ENCODE results near the gene CDK7.
"Not testable (repeated sequence)": the region's sequence is repeated elsewhere in the genome, so short reads cannot be mapped to it uniquely, and the experiment has no call there.

CDK7 gene

DNA sequence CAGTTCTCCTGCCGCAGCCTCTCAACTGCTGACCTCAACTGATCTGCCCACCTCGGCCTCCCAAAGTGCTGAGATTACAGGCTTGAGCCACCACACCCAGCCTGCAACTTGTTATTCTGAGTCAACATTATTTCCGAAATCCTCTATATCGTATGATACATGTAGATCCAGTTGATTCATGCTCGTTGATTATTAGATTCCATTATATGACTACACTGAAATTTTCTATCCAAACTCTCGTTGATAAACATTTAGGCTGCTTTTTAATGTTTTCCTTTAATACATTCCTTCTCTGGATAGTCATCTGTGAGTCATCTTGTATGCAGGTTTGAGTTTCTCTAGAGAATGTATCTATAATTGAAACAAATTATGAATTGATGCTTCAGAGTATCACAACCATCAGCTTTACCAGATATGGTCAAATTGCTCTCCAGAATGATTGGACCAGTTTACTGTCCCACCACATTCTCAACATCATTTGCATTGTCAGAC is 4.1 kb downstream of the CDK7 start:
- no peak for DNase-seq

DNA sequence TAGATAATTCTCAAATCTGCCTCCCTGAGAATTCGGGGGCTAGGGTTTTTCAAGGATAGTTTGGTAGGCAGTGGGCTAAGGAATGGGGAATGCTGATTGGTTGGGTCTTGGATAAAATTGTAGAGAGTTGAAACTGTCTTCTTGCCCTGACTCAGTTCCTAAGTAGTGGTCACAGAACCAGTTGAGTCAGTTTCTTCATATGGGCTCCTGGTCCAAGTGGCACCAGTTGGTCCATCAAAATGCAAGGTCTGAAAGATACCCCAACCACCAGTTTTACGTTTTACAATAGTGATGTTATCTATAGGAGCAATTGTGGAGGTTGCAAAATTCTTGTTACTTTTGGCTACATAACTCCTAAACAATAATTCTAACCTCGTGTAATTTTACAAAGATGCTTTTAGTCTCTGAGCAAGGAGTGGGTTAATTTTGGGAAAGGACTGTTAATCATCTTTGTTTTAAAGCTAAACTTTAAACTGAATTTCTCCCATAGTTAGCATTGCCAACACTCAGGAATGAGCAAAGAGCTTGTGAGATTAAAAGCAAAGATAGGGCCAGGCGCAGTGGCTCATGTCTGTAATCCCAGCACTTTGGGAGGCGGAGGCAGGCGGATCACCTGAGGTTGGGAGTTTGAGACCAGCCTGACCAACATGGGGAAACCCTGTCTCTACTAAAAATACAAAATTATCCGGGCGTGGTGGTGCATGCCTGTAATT is 7.7 kb downstream of the CDK7 start:
- no peak for DNase-seq

DNA sequence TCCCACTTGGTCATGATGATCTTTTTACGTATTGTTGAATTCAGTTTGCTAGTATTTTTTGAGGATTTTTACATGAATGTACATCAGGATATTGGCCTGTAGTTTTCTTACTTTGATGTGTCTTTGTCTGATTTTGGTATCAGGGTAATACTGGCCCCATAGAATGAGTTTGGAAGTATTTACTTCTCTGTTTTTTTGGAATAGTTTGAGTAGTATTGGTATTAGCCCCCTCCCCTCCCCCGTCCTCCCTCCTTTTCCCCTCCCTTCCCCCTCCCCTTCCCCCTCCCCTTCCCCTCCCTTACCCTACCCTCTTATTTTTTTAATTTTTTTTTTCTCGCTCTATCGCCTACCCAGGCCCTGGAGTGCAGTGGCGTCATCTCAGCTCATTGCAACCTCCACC is 10.3 kb downstream of the CDK7 start:
- DNase-seq, result no peak

DNA sequence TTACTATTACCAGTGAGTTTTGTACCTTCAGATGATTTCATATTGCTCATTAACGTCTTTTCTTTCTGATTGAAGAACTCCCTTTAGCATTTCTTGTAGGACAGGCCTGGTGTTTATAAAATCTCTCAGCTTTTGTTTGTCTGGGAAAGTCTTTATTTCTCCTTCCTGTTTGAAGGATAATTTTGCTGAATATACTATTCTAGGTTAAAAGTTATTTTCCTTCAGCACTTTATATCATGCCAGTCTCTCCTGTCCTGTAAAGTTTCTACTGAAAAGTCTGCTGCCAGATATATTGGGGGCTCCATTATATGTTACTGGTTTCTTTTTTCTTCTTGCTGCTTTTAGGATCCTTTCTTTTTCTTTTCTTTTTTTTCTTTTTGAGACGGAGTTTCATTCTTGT is 13.3 kb downstream of the CDK7 start:
- DNase-seq, result no peak

DNA sequence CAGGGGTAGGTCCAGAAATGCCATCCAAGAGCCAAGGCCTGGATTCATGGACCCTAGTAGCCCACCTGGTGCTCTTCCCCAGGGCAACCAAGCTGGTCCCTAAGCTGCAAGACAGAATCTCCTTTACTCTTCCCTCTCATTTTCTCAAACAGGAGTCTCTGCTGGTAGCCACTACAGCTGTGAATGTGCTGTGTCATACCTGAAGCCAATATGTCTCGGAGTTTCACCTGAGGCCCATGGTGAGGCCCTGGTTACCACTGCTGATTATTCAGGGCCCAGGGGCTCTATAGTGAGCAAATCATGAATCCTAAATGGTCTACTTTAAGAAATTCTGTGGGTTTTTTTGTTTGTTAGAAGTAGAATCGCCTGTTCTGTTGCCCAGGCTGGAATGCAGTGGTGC is 15.9 kb downstream of the CDK7 start:
- DNase-seq, result no peak

DNA sequence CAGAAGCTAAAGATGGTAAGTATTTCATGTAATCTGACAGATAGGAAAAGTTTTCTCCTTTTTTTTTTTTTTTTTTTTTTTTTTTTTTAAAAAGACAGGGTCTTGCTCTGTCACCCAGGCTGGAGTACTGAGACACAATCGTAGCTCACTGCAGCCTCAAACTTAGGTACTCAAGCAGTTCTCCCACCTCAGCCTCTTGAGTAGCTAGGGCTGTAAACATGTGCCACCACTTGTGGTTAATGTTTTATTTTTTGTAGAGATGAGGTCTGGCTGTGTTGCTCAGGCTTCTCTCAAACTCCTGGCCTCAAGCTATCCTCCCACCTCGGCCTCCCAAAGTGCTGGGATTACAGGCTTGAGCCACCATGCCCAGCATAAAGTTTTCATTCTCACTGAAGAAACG is 17.8 kb downstream of the CDK7 start:
- no peak for DNase-seq

DNA sequence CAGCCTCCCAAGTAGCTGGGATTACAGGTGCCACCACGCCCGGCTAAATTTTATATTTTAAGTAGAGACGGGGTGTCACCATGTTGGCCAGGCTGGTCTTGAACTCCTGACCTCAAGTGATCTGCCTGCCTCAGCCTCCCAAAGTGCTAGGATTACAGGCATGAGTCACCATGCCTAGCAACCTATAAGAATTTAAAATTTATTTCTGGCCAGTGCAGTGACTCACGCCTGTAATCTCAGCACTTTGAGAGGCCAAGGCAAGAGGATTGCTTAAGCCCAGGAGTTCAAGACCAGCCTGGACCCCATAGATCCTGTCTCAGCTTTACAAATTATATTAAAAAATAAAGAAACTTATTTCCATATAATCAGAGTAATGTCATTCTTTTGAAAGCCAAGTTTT is 21.3 kb downstream of the CDK7 start:
- not testable (repeated sequence) for DNase-seq

DNA sequence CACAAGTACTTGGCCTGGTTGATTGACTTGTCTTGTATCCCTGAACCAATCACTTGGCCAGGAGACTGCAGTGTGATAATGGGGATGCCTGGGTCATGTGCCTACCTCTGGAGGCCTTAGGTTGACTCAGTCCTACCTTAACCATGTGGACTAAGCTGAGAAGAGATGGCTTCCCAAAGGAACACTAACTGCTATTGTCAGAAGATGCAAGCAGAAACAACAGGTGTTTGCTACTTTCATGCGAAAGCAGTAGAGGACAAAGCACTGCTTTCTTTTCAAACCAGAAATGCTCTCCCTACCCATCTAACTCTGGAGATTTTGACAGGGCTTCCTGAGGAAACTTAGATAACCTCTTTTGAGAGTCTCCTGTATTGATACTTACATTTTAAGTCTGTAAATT is 22.9 kb downstream of the CDK7 start:
- DNase-seq, result no peak

DNA sequence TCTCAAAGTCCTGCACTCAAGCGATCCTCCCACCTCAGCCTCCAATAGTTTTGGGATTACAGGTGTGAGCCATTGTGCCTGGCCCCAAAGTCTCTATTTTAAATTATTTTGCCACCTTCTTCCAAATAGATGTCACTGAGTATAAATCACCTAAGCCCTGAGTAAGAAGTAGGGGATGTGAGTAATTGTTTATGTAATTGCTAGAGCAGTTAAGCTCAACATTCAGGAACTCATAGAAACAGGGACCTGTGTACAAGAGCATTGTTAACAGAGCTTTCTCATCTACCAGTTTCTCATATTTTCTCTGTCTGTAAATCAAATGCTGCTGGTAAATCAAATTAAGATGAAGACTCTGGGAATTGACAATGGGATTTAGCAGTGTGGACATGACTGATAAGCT is 26.3 kb downstream of the CDK7 start:
- no peak for DNase-seq

DNA sequence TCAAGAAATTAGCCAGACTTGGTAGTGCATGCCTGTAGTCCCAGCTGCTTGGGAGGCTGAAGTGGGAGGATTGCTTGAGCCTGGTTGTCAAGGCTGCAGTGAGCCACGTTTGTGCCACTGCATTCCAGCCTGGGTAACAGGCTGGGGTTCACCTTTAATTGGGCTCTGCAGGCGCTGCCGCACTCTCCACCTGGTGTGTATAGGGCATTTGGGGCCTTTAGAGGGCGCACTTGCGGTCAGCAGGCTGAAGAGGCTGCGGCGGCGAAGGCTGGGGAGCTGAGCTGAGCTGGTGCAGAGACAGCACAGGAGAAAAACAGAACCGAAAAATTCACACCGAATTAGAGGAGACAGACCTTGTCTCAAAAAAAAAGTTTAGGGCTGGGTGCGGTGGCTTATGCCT is 31.2 kb downstream of the CDK7 start:
- no peak for DNase-seq

DNA sequence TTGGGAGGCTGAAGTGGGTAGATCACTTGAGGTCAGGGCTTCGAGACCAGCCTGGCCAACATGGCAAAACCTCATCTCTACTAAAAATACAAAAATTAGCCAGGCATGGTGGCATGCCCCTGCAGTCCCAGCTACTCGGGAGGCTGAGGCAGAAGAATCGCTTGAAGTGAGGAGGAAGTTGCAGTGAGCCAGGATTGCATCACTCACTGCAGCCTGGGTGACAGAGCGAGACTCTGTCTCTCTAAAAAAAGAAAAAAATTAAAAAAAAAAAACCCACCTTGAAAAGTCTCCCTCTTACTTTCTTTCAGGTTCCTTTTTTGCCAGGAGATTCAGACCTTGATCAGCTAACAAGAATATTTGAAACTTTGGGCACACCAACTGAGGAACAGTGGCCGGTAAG is 34.2 kb downstream of the CDK7 start:
- DNase-seq, result no peak

DNA sequence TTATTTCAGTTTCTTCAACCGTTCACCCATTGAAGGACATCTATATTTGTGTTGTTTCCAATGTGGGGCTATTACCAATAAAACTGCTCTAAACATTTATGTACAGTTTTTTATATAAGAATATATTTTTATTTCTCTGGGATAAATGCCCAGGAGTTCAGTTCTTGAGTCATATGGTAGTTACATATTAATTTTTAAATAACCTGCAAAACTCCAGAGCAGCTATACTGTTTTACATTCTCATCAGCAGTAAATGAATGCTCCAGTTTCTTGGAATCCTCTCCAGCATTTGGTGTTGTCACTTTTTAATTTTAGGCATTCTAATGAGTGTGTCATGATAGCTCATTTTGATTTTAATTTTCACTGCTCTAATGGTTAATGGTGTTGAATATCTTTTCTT is 36.2 kb downstream of the CDK7 start:
- DNase-seq, result no peak

DNA sequence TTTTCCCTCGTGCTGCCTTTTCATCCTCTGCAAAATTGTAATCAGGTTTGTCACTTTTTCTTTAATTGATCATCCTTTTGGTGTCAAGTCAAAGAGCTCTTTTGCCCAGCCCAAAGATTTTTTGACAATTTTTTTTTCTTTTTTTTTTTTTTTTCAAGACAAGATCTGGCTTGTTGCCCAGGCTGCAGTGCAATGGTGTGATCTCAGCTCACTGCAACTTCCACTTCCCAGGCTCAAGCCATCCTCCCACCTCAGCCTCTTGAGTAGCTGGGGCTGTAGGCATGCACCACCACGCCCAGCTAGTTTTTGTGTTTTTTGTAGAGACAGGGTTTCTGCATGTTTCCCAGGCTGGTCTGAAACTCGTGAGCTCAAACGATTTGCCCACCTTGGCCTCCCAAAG is 36.7 kb downstream of the CDK7 start:
- DNase-seq, result peak; percentile 18

DNA sequence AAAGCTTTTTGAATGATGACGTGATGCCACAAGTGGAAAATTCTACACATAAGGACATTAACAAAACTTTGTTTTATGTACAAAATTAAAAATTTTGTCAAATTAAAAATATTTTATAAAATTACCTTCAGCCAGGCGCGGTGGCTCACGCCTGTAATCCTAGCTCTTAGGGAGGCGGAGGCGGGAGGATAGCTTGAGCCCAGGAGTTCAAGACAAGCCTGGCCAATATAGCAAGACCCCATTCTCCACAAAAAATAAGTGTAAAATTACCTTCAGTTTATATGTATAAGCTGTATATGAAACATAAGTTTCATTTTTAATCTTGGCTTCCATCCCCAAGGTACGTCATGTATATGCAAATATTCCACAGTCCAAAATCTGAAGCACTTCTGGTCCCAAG is 40.9 kb downstream of the CDK7 start:
- DNase-seq, result no peak

DNA sequence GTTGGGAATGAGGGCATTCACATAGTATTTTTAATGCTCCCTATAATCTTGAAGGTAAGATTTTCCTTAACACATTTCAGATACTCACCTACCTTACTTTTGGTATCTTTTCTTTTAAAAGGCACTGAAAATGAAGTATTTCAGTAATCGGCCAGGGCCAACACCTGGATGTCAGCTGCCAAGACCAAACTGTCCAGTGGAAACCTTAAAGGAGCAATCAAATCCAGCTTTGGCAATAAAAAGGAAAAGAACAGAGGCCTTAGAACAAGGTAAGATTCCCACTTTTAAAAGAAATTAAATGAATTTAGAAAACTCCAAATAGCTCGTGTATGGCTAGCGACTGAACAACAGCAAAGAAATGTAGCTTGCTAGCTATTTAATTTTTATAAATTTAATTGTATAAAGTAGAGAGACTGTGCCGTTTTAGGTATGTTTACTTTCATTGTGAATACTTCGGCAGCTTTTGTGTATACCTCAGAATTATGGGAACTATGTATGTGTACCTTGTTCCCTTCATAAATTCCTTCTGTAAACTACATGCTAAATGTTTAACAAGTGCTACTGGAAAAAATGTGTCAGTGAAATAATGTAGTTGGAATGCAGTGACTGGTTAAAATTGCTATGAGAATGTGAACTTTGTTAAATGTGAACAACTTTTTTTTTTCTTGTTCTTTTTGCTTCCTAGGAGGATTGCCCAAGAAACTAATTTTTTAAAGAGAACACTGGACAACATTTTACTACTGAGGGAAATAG is 41.9 kb downstream of the CDK7 start:
- no peak for DNase-seq

DNA sequence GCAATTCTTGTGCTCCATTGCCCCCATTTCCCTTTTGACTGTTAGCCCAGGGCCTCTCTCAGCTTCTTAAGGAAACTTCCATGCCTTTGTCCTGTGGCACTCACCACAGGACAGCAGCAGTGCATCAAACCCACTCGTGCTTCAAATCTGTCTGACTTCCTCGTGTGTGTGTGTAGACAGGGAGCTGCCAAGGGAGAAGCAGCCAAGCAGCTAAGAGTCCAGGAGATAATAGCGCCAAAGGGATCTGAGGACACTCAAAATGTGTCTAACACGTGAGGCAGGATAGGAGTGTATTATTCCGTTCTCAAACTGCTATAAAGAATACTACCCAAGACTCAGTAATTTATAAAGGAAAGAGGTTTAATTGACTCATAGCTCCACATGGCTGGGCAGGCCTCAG is 44.8 kb downstream of the CDK7 start:
- no peak for DNase-seq

DNA sequence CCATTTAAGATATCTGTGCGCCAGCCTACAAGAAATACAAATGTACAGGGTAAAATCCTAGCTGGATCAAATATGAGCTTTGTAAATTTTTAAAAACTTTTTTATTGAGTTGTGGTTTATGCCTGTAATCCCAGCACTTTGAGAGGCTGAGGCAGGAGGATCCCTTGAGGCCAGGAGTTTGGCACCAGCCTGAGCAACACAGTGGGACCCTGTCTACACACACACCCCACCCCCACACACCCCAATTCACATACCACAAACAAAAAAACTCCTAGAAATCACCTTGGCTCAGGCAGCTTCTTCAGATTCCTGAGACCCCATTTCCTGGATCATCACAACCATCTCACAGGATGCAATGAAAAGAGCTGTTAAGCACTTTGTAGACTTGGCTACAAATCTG is 46.4 kb downstream of the CDK7 start:
- DNase-seq, result no peak

DNA sequence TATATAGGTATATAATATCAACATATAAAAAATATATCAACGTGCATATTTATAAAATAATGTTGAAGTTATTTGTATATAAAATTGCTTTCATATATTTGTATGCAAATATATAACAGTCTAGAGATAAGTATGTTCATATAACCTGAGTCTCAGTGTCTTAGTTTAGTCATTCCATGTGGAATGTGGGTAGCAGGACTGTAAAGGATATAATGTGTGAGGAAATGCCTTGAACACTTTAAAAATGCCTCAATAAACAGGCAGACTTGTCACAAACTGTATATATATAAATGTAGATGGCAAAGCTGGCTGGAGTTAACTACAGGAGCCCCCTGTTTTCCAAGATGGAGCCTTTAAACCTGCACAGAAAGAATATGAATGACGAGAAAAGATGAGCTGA is 49.5 kb downstream of the CDK7 start:
- no peak for DNase-seq

DNA sequence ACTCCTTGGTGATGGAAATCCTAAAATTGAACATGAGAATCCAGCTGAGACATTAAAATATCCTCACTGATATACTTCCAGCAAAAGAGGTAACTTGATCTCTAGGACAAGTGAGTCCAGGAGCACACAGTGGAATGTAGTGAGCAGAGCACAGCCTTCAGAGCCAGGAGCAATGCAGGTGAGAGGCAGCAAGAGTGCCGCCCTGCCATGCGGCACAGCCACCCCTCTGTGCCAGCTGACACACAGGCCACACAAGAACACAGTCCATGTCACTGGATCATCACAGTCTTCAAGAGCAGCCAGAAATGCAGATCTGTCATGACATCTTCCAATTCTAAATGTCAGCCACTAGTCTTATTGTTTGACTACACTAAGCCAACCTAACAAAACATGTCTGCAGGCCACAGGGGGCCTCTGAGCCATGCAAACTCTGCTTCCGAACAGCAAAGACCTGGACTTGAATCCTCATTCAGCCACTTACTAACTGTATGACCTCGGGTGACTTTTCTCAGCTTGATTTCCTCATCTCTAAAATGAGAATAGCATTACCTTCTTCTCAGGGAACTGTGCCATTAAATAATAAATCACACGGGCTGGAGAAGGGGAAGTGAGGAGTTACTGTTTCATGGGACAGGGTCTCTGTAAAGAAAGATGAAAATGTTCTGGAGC is 50.9 kb downstream of the CDK7 start:
- no peak for DNase-seq

DNA sequence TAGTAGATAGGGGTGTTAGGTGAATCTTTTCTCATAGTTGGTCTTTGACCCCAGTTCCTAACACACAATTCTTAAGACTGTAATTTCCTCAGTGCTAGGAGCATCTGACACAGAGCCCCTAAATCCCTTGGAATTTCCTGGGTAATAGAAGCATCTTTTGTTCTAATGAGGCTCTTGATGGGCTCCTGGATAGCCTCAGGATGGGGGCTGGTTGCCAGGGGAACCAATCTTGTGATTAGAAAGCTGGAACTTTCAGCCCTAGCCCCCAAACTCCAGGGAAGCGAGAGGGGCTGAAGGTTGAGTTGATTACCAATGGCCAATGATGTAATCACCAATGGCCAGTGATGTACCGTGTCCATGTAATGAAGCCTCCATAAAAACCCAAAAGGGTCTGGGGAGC is 53.4 kb downstream of the CDK7 start:
- DNase-seq, result no peak

DNA sequence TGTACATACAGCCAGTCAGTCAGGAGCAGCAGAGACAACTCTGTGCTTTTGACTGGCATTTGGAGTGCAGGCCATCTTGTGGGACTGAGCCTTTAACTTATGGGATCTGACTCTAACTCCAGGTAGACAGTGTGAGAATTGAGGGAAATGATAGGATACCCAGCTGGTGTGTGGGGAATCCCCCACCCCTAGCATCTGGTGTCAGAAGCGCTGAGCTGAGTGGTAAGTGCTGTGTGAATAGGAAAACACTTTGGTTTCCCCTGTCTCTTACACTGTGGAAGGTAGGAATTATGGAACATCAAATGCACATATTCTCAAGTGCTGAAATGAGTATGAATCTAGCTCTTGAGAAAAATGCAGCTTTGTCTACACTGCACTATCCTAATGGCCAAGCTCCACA is 54.0 kb downstream of the CDK7 start:
- DNase-seq, result no peak

DNA sequence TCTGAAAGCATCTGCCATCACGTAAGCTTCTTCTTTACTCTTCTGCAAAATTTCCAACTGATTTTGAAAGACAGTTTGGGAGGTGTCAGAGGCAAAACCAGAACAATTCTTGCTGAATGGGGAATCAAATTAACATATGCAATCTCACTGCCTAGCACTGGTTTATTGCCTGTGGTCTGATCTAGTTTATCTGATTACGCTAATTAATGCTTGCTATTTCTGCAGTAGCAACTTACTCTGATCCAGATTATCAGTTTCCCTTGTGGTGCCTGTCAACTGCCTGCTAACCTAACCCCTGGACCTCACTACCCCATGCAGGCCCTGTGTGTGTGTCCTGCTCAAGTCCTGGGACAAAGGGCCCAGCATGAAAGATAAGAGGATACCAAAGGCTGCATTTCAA is 57.6 kb downstream of the CDK7 start:
- no peak for DNase-seq

DNA sequence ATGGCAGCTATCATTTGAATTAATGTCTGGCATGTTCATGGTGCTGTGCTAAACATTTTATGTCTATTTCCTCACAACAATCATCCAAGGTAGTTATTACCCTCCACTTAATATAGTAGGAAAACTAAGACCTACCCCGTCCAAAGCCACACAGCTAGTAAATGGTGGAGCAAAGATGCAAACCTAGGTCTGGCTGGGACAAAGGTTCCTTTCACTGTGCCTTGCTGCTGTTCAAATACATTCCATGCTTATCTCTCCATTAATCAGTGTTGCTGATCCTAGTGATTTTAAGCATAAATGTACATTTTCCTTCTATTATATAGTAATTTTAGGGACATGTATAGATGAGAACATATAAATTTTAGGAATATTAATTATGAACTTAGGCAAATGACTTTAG is 59.2 kb downstream of the CDK7 start:
- DNase-seq, result no peak

DNA sequence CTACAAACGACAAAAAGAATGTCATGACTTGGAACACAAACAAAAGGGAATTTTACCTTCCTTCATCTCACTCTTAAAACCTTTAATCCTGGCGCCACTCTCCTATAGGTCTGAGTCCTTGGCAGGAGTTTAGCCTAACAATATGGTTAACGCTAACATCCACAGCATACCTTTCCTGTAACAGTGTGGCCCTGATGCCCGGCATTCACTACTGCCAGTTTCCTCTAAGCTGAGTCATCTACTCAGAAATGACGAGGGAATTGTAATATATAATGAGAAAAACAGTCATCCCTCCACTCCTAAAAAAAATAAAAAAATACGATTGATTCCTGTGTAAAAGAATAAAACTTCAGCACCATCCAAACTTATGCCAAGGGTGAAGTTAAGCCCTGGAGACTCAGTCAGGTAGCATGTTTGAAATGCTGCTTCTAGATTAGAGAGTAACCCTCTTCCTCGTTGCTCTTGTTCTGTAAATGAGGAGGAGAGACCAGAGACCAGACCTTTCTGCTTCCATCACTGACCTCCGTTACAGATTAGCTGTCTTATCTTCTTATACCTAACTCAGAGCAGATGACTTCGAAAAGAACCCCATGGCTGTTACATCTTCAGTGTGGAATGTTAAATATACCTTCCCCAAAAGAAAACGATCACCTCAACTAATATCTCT is 60.5 kb downstream of the CDK7 start:
- DNase-seq, result no peak

Data from NCI-H1105 treated with DMSO at 0.1 percent for 48 hours (cell line).